ENCODE data around the gene CTIF.

The CTIF gene

GRCh38 chr18:48580782-48581181 lies 42.0 kb downstream of the CTIF start:
- Histone ChIP-seq H3K4me3 (ENCODE audit: low read length) (no peak overlapping the region), H3K27me3 (ENCODE audit: insufficient read depth, low read length) (no peaks in the 10 kb centered on the region), H3K9ac (ENCODE audit: low read depth, low read length) (no peak overlapping the region), H3K4me1 (ENCODE audit: insufficient read depth, low read length) (peaks cover 8% of the 10 kb centered on the region; the same call in 1 of the 2 replicates), H3K36me3 (ENCODE audit: insufficient read depth, low read depth, low read length) (0 out of 2 replicates have a peak, but pooled peaks cover 6% of the 10 kb centered on the region), H3K27ac (ENCODE audit: low read length) (no peak overlapping the region), H3K9me3 (ENCODE audit: insufficient read depth, low read depth, low read length) (peaks cover 10% of the 10 kb centered on the region; the same call in 1 of the 2 replicates)

- H3K27ac ChIP-seq (ENCODE audit: low read length): no peak overlapping the region
- H3K9ac ChIP-seq (ENCODE audit: low read depth, low read length): no peak overlapping the region
- no peak overlapping the region for H3K4me3 ChIP-seq (ENCODE audit: low read length)
- H3K4me1 ChIP-seq (ENCODE audit: insufficient read depth, low read length): peaks cover 8% of the 10 kb centered on the region; the same call in 1 of the 2 replicates
- H3K36me3 ChIP-seq (ENCODE audit: insufficient read depth, low read depth, low read length): 0 out of 2 replicates have a peak, but pooled peaks cover 6% of the 10 kb centered on the region
- no peaks in the 10 kb centered on the region for H3K27me3 ChIP-seq (ENCODE audit: insufficient read depth, low read length)
- peaks cover 10% of the 10 kb centered on the region; the same call in 1 of the 2 replicates for H3K9me3 ChIP-seq (ENCODE audit: insufficient read depth, low read depth, low read length)
Measured at GRCh38 chr18:48581206-48581605, 42.4 kb downstream of the CTIF start.

- 0 out of 2 replicates have a peak, but pooled peaks cover 6% of the 10 kb centered on the region for H3K36me3 ChIP-seq (ENCODE audit: insufficient read depth, low read depth, low read length)
- H3K9ac ChIP-seq (ENCODE audit: low read depth, low read length): no peak overlapping the region
- peaks cover 10% of the 10 kb centered on the region; the same call in 1 of the 2 replicates for H3K9me3 ChIP-seq (ENCODE audit: insufficient read depth, low read depth, low read length)
- no peak overlapping the region for H3K4me3 ChIP-seq (ENCODE audit: low read length)
- H3K27me3 ChIP-seq (ENCODE audit: insufficient read depth, low read length): no peaks in the 10 kb centered on the region
- H3K4me1 ChIP-seq (ENCODE audit: insufficient read depth, low read length): peaks cover 8% of the 10 kb centered on the region; the same call in 1 of the 2 replicates
- no peak overlapping the region for H3K27ac ChIP-seq (ENCODE audit: low read length)
Measured at GRCh38 chr18:48581941-48582340, 43.1 kb downstream of the CTIF start.

DNA sequence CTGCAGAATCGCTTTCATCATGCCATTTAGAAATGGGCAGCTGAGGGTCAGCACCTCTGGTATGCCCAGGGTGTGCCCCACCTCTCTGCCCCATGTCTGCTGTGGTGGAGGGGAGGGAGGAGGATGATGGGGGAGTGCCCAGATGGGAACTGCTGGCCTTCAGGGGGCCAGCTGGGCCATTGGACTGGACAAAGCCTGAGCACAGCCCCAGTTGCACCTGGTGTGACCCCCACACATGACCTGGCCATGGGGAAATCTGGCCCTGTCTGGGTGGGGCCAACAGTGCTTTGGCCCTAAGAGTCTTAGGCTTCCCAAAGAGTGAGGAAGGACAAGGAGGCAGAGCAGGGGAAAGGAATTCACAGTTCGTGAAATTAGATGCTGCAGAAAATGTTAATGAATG lies 44.1 kb downstream of the CTIF start:
- no peak overlapping the region for H3K4me3 ChIP-seq (ENCODE audit: low read length)
- 0 out of 2 replicates have a peak, but pooled peaks cover 3% of the 10 kb centered on the region for H3K36me3 ChIP-seq (ENCODE audit: insufficient read depth, low read depth, low read length)
- peaks cover 8% of the 10 kb centered on the region; the same call in 1 of the 2 replicates for H3K4me1 ChIP-seq (ENCODE audit: insufficient read depth, low read length)
- no peak overlapping the region for H3K9ac ChIP-seq (ENCODE audit: low read depth, low read length)
- H3K27me3 ChIP-seq (ENCODE audit: insufficient read depth, low read length): no peaks in the 10 kb centered on the region
- no peak overlapping the region for H3K27ac ChIP-seq (ENCODE audit: low read length)
- peaks cover 6% of the 10 kb centered on the region; the same call in 1 of the 2 replicates for H3K9me3 ChIP-seq (ENCODE audit: insufficient read depth, low read depth, low read length)

- Histone ChIP-seq H3K27ac (ENCODE audit: low read length) (no peak overlapping the region), H3K9me3 (ENCODE audit: insufficient read depth, low read depth, low read length) (peaks cover under 1% of the 10 kb centered on the region; the same call in 1 of the 2 replicates), H3K9ac (ENCODE audit: low read depth, low read length) (no peak overlapping the region), H3K27me3 (ENCODE audit: insufficient read depth, low read length) (no peaks in the 10 kb centered on the region), H3K36me3 (ENCODE audit: insufficient read depth, low read depth, low read length) (no peaks in the 10 kb centered on the region), H3K4me3 (ENCODE audit: low read length) (no peak overlapping the region), H3K4me1 (ENCODE audit: insufficient read depth, low read length) (peaks cover 8% of the 10 kb centered on the region; the same call in 1 of the 2 replicates)
Measured at GRCh38 chr18:48583573-48583972, 44.7 kb downstream of the CTIF start.

GRCh38 chr18:48589797-48590519 lies 51.1 kb downstream of the CTIF start:
- Histone ChIP-seq H3K27ac (ENCODE audit: low read length) (no peak overlapping the region), H3K9me3 (ENCODE audit: insufficient read depth, low read depth, low read length) (no peaks in the 10 kb centered on the region), H3K4me1 (ENCODE audit: insufficient read depth, low read length) (no peaks in the 10 kb centered on the region), H3K9ac (ENCODE audit: low read depth, low read length) (no peak overlapping the region), H3K27me3 (ENCODE audit: insufficient read depth, low read length) (no peaks in the 10 kb centered on the region), H3K36me3 (ENCODE audit: insufficient read depth, low read depth, low read length) (no peaks in the 10 kb centered on the region), H3K4me3 (ENCODE audit: low read length) (no peak overlapping the region)

DNA sequence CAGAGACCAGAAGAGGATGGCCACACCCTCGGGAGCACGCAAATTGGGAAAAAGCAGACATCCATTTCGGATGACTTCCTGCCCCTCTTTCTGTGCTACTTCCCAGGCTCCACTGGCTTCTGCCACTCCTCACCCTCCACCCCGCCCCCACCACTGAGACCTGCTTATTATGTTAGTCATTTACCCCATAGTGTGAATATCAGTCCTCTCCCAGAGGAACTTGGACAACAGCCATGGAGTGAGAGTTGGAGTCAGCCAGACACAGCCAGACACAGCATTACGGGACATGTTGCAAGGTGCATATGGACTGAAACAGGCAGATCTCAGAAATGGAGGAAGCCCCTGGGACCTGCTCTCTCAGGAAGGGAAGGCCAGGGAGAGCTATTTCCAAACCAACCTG lies 51.8 kb downstream of the CTIF start:
- Histone ChIP-seq H3K4me3 (ENCODE audit: low read length) (no peak overlapping the region), H3K9me3 (ENCODE audit: insufficient read depth, low read depth, low read length) (no peaks in the 10 kb centered on the region), H3K36me3 (ENCODE audit: insufficient read depth, low read depth, low read length) (no peaks in the 10 kb centered on the region), H3K9ac (ENCODE audit: low read depth, low read length) (no peak overlapping the region), H3K27ac (ENCODE audit: low read length) (no peak overlapping the region), H3K4me1 (ENCODE audit: insufficient read depth, low read length) (no peaks in the 10 kb centered on the region), H3K27me3 (ENCODE audit: insufficient read depth, low read length) (no peaks in the 10 kb centered on the region)

- Histone ChIP-seq H3K36me3 (ENCODE audit: insufficient read depth, low read depth, low read length) (no peaks in the 10 kb centered on the region), H3K9ac (ENCODE audit: low read depth, low read length) (no peak overlapping the region), H3K4me3 (ENCODE audit: low read length) (no peak overlapping the region), H3K27me3 (ENCODE audit: insufficient read depth, low read length) (no peaks in the 10 kb centered on the region), H3K9me3 (ENCODE audit: insufficient read depth, low read depth, low read length) (no peaks in the 10 kb centered on the region), H3K27ac (ENCODE audit: low read length) (no peak overlapping the region), H3K4me1 (ENCODE audit: insufficient read depth, low read length) (no peaks in the 10 kb centered on the region)
Measured at GRCh38 chr18:48592540-48593171, 53.8 kb downstream of the CTIF start.

DNA sequence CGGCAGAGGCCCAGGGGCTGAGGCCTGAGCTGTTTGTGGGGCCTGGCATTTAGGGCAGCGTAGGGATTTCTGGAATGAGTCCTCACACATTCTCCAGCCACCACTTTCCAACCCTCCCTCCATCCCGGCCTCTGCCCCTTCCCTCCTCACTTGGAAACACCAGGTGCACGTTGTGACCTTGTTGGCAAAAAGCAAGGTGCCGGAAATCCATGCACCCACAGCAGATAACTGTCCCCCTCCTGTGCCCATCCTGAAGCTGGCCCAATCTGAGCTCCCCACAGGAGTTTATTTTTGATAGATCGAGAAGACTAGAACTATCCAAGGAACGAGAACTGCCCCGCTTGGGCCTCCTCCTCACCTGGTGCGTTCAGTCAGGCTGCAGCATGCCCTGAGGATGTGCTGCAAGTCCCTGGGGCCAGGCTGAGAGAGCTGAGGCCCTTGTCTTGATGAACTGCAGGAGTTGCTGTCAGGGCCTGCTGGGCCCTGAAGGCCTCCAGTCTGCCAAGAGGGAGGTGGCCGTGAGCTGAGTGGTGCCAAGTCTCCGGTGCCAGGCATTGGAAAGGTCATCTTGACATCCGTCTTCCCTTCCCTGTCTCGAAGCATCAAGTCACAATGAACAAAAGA lies 55.8 kb downstream of the CTIF start:
- H3K9me3 ChIP-seq (ENCODE audit: insufficient read depth, low read depth, low read length): no peaks in the 10 kb centered on the region
- no peaks in the 10 kb centered on the region for H3K4me1 ChIP-seq (ENCODE audit: insufficient read depth, low read length)
- H3K9ac ChIP-seq (ENCODE audit: low read depth, low read length): no peak overlapping the region
- no peak overlapping the region for H3K27ac ChIP-seq (ENCODE audit: low read length)
- no peaks in the 10 kb centered on the region for H3K27me3 ChIP-seq (ENCODE audit: insufficient read depth, low read length)
- H3K4me3 ChIP-seq (ENCODE audit: low read length): no peak overlapping the region
- H3K36me3 ChIP-seq (ENCODE audit: insufficient read depth, low read depth, low read length): no peaks in the 10 kb centered on the region

- Histone ChIP-seq H3K4me1 (ENCODE audit: insufficient read depth, low read length) (no peaks in the 10 kb centered on the region), H3K4me3 (ENCODE audit: low read length) (no peak overlapping the region), H3K36me3 (ENCODE audit: insufficient read depth, low read depth, low read length) (no peaks in the 10 kb centered on the region)
Measured at GRCh38 chr18:48595703-48596218, 56.9 kb downstream of the CTIF start.

DNA sequence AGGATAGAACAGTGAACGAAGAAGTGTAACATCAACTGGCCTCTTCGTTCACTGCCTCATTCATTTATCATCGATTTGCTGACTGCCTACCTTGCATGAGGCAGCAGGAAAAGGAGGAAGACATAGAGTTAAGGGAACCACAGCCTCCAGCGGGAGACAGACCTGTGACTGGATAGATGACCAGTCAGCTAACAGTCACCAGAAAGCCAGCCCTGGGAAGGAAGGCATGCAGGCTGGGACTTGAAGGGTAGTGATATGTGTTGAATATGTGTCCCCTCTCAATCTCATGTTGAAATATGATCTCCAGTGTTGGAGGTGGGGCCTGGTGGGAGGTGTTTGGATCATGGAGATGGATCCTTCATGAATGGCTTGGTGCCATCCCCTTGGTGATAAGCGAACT lies 58.3 kb downstream of the CTIF start:
- H3K9ac ChIP-seq (ENCODE audit: low read depth, low read length): no peak overlapping the region
- no peaks in the 10 kb centered on the region for H3K27me3 ChIP-seq (ENCODE audit: insufficient read depth, low read length)
- H3K27ac ChIP-seq (ENCODE audit: low read length): no peak overlapping the region
- no peaks in the 10 kb centered on the region for H3K4me1 ChIP-seq (ENCODE audit: insufficient read depth, low read length)
- H3K4me3 ChIP-seq (ENCODE audit: low read length): no peak overlapping the region
- H3K36me3 ChIP-seq (ENCODE audit: insufficient read depth, low read depth, low read length): no peaks in the 10 kb centered on the region
- no peaks in the 10 kb centered on the region for H3K9me3 ChIP-seq (ENCODE audit: insufficient read depth, low read depth, low read length)

More at GRCh38 chr18:48595703-48596218, 56.9 kb downstream of the CTIF start:
- Histone ChIP-seq H3K9me3 (ENCODE audit: insufficient read depth, low read depth, low read length) (no peaks in the 10 kb centered on the region), H3K9ac (ENCODE audit: low read depth, low read length) (no peak overlapping the region), H3K27me3 (ENCODE audit: insufficient read depth, low read length) (no peaks in the 10 kb centered on the region), H3K27ac (ENCODE audit: low read length) (no peak overlapping the region)

Data from iPS-20b (cell line).